ENCODE measurements around the gene MOB3B.

Gene MOB3B

GRCh38 chr9:27447031-27447683, 82.5 kb downstream of the MOB3B start:
- Histone ChIP-seq H3K27ac (ENCODE audit: low read depth, low read length) (no peak overlapping the region), H3K4me1 (ENCODE audit: control insufficient read depth, insufficient read depth, low read length) (peaks cover 8% of the 10 kb centered on the region), H3K9ac (ENCODE audit: low read length) (no peak overlapping the region), H3K27me3 (ENCODE audit: control insufficient read depth, insufficient read depth, low read length) (no peaks in the 10 kb centered on the region), H3K4me3 (ENCODE audit: low read length) (no peak overlapping the region), H3K36me3 (ENCODE audit: control insufficient read depth, insufficient read depth, low read length) (no peaks in the 10 kb centered on the region)

GRCh38 chr9:27445688-27446087, 83.9 kb downstream of the MOB3B start:
- Histone ChIP-seq H3K4me3 (ENCODE audit: low read length) (no peak overlapping the region), H3K4me1 (ENCODE audit: control insufficient read depth, insufficient read depth, low read length) (peaks cover 2% of the 10 kb centered on the region), H3K9ac (ENCODE audit: low read length) (no peak overlapping the region), H3K27me3 (ENCODE audit: control insufficient read depth, insufficient read depth, low read length) (no peaks in the 10 kb centered on the region), H3K36me3 (ENCODE audit: control insufficient read depth, insufficient read depth, low read length) (no peaks in the 10 kb centered on the region), H3K27ac (ENCODE audit: low read depth, low read length) (no peak overlapping the region)

GRCh38 chr9:27445057-27445595, 84.5 kb downstream of the MOB3B start:
- no peak overlapping the region for H3K4me3 ChIP-seq (ENCODE audit: low read length)
- H3K4me1 ChIP-seq (ENCODE audit: control insufficient read depth, insufficient read depth, low read length) = no peaks in the 10 kb centered on the region
- H3K36me3 ChIP-seq (ENCODE audit: control insufficient read depth, insufficient read depth, low read length) = no peaks in the 10 kb centered on the region
- no peak overlapping the region for H3K27ac ChIP-seq (ENCODE audit: low read depth, low read length)
- H3K27me3 ChIP-seq (ENCODE audit: control insufficient read depth, insufficient read depth, low read length) = no peaks in the 10 kb centered on the region
- no peak overlapping the region for H3K9ac ChIP-seq (ENCODE audit: low read length)

DNA sequence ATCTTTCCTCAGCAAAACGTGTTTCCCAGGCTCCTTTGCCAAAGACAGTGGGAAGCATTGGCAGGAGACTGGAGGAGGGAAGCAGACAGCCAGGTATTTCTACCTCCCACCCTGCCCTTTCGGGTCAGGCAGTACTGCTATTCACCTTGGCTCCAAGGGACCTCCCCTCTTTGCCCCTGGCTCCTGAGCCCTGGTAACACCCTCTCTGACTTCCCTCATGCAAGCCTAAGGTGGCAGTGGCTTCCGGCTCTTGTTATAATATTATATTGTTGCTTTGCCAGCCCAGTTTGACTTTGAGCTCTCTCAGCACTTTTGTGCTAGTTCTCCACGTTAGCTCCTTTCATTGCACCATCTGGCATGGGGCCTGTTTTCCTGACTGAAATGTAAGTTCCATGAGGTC, 87.2 kb downstream of the MOB3B start:
- no peaks in the 10 kb centered on the region for H3K27me3 ChIP-seq (ENCODE audit: control insufficient read depth, insufficient read depth, low read length)

GRCh38 chr9:27441741-27442070, 87.9 kb downstream of the MOB3B start:
- Histone ChIP-seq H3K4me1 (ENCODE audit: control insufficient read depth, insufficient read depth, low read length) (no peaks in the 10 kb centered on the region), H3K27me3 (ENCODE audit: control insufficient read depth, insufficient read depth, low read length) (no peaks in the 10 kb centered on the region), H3K36me3 (ENCODE audit: control insufficient read depth, insufficient read depth, low read length) (no peaks in the 10 kb centered on the region), H3K9ac (ENCODE audit: low read length) (no peak overlapping the region), H3K27ac (ENCODE audit: low read depth, low read length) (no peak overlapping the region), H3K4me3 (ENCODE audit: low read length) (no peak overlapping the region)

More for the DNA sequence above, 87.2 kb downstream of the MOB3B start:
- no peak overlapping the region for H3K4me3 ChIP-seq (ENCODE audit: low read length)
- H3K27ac ChIP-seq (ENCODE audit: low read depth, low read length) = no peak overlapping the region
- H3K9ac ChIP-seq (ENCODE audit: low read length) = no peak overlapping the region
- H3K36me3 ChIP-seq (ENCODE audit: control insufficient read depth, insufficient read depth, low read length) = no peaks in the 10 kb centered on the region
- no peaks in the 10 kb centered on the region for H3K4me1 ChIP-seq (ENCODE audit: control insufficient read depth, insufficient read depth, low read length)

GRCh38 chr9:27440888-27441740, 88.5 kb downstream of the MOB3B start:
- Histone ChIP-seq H3K27me3 (ENCODE audit: control insufficient read depth, insufficient read depth, low read length) (no peaks in the 10 kb centered on the region), H3K36me3 (ENCODE audit: control insufficient read depth, insufficient read depth, low read length) (no peaks in the 10 kb centered on the region), H3K27ac (ENCODE audit: low read depth, low read length) (no peak overlapping the region), H3K4me1 (ENCODE audit: control insufficient read depth, insufficient read depth, low read length) (no peaks in the 10 kb centered on the region), H3K4me3 (ENCODE audit: low read length) (no peak overlapping the region), H3K9ac (ENCODE audit: low read length) (no peak overlapping the region)

- H3K27ac ChIP-seq (ENCODE audit: low read depth, low read length) = no peak overlapping the region
- H3K36me3 ChIP-seq (ENCODE audit: control insufficient read depth, insufficient read depth, low read length) = no peaks in the 10 kb centered on the region
- H3K4me1 ChIP-seq (ENCODE audit: control insufficient read depth, insufficient read depth, low read length) = peaks cover 7% of the 10 kb centered on the region
- no peaks in the 10 kb centered on the region for H3K27me3 ChIP-seq (ENCODE audit: control insufficient read depth, insufficient read depth, low read length)
- no peak overlapping the region for H3K9ac ChIP-seq (ENCODE audit: low read length)
- no peak overlapping the region for H3K4me3 ChIP-seq (ENCODE audit: low read length)
Measured at GRCh38 chr9:27438522-27438921, 91.1 kb downstream of the MOB3B start.

GRCh38 chr9:27437652-27438373, 91.8 kb downstream of the MOB3B start:
- H3K27me3 ChIP-seq (ENCODE audit: control insufficient read depth, insufficient read depth, low read length) = no peaks in the 10 kb centered on the region
- H3K27ac ChIP-seq (ENCODE audit: low read depth, low read length) = no peak overlapping the region
- H3K36me3 ChIP-seq (ENCODE audit: control insufficient read depth, insufficient read depth, low read length) = no peaks in the 10 kb centered on the region
- peaks cover 11% of the 10 kb centered on the region for H3K4me1 ChIP-seq (ENCODE audit: control insufficient read depth, insufficient read depth, low read length)
- no peak overlapping the region for H3K4me3 ChIP-seq (ENCODE audit: low read length)
- no peak overlapping the region for H3K9ac ChIP-seq (ENCODE audit: low read length)

- H3K9ac ChIP-seq (ENCODE audit: low read length) = no peak overlapping the region
- no peaks in the 10 kb centered on the region for H3K36me3 ChIP-seq (ENCODE audit: control insufficient read depth, insufficient read depth, low read length)
- peaks cover 19% of the 10 kb centered on the region for H3K4me1 ChIP-seq (ENCODE audit: control insufficient read depth, insufficient read depth, low read length)
- H3K4me3 ChIP-seq (ENCODE audit: low read length) = no peak overlapping the region
- H3K27me3 ChIP-seq (ENCODE audit: control insufficient read depth, insufficient read depth, low read length) = no peaks in the 10 kb centered on the region
- no peak overlapping the region for H3K27ac ChIP-seq (ENCODE audit: low read depth, low read length)
Measured at GRCh38 chr9:27436234-27436633, 93.4 kb downstream of the MOB3B start.

DNA sequence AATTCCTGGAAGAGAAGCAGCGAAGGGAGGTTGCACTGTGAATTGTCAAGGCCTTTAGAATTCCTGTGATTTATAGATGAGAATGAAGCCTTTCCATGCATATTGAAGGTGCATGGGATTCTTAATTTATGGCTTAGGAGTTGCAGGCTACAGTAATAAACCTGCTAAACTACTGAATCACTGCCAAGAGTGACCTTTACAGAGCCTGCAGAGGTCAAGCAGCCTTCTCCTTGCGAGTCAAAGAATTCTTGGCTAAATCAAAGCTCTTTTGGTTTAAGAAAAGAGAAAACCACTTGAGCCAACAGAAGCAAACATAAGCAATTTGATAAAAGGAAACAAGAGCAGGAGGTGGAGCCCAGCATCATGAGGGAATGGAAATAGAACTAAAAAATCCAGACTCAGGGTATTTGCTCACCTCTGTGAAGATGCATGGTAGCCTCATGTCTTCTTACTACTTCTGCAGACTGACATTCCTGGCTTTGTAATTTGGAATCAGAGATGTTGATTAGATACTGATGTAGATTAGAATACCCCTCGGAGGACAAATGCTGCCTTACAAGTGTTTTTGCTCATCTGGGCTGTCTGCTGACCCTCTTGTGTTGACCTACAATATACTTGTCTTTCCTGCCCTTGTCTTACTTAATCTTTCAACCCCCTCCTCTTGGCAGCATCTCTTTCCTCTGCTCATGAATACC, 95.8 kb downstream of the MOB3B start:
- Histone ChIP-seq H3K4me3 (ENCODE audit: low read length) (no peak overlapping the region), H3K4me1 (ENCODE audit: control insufficient read depth, insufficient read depth, low read length) (peaks cover 19% of the 10 kb centered on the region), H3K36me3 (ENCODE audit: control insufficient read depth, insufficient read depth, low read length) (no peaks in the 10 kb centered on the region), H3K27ac (ENCODE audit: low read depth, low read length) (no peak overlapping the region), H3K9ac (ENCODE audit: low read length) (no peak overlapping the region), H3K27me3 (ENCODE audit: control insufficient read depth, insufficient read depth, low read length) (no peaks in the 10 kb centered on the region)

GRCh38 chr9:27432308-27432707, 97.3 kb downstream of the MOB3B start:
- no peak overlapping the region for H3K27ac ChIP-seq (ENCODE audit: low read depth, low read length)
- no peaks in the 10 kb centered on the region for H3K27me3 ChIP-seq (ENCODE audit: control insufficient read depth, insufficient read depth, low read length)

More at GRCh38 chr9:27432308-27432707, 97.3 kb downstream of the MOB3B start:
- Histone ChIP-seq H3K4me3 (ENCODE audit: low read length) (no peak overlapping the region), H3K36me3 (ENCODE audit: control insufficient read depth, insufficient read depth, low read length) (no peaks in the 10 kb centered on the region), H3K9ac (ENCODE audit: low read length) (no peak overlapping the region), H3K4me1 (ENCODE audit: control insufficient read depth, insufficient read depth, low read length) (peaks cover 19% of the 10 kb centered on the region)
